Placental pericyte (primary cell): ENCODE measurements around the gene SPRY4. TPM values are rescaled to one million over a fixed set of nuclear protein-coding genes. Genes with fewer than 3 reads are reported as not detected.

Experiments used
- small RNA-seq: library from RNA; depleted of rRNA; stranded (forward); fragments of <200 nt; gene quantifications from one replicate; pipeline ENCODE3, GENCODE V24; 2012; ENCODE audit warnings: low replicate concordance
- total RNA-seq: library from RNA; depleted of rRNA; stranded (reverse); fragments of >200 nt; gene quantifications from 2 replicates; pipeline ENCODE4 v1.2.3, GENCODE V29; 2012

SPRY4 gene, protein sequence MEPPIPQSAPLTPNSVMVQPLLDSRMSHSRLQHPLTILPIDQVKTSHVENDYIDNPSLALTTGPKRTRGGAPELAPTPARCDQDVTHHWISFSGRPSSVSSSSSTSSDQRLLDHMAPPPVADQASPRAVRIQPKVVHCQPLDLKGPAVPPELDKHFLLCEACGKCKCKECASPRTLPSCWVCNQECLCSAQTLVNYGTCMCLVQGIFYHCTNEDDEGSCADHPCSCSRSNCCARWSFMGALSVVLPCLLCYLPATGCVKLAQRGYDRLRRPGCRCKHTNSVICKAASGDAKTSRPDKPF
- 67.6 and 125 TPM in 2 replicates for total RNA-seq

GRCh38 chr5:142324871-142325724 is at the start of gene SPRY4:
TSS of gene SPRY4 (minus strand) at chr5:142325021. CDS start at chr5:142315108, 9,913 bp downstream.

Small RNA genes within 50 kb of the gene (small RNA-seq; reads per million reads assigned to genes)
- gene RF02038 = not detected
- not detected for gene RF02039

Other genes with a start within 250 kb of the SPRY4 start
- gene NDFIP1, start 216.2 kb downstream of the SPRY4 start, total RNA-seq = 44.9 and 73.3 TPM in 2 replicates